Caco-2 (cell line): Measurements from ENCODE around the gene SLC22A6. TPM values are rescaled to one million over a fixed set of nuclear protein-coding genes. Genes with fewer than 3 reads are reported as not detected.

Source experiments
- BruUV-seq: library from RNA; stranded (reverse); fragments of 400-500 nt; replicated peaks from 2 replicates; lab custom pipeline; 2021; lab: Mats Ljungman, UMichigan
- CTCF ChIA-PET: fragments of 300-600 bp; sonication (Branson Sonifier 250); formaldehyde crosslinking; loops from one replicate; lab custom pipeline; 2022; ENCODE audit warnings: antibody characterized with exemption; lab: Charles Lee
- POLR2A ChIA-PET: fragments of 300-600 bp; sonication (Branson Sonifier 250); formaldehyde crosslinking; loops from one replicate; lab custom pipeline; 2022; ENCODE audit warnings: antibody characterized with exemption; lab: Charles Lee
- DNase-seq, 2 experiments: peaks; one replicate each; pipeline versions ENCODE4 v3.0.0 to v3.0.0-alpha.2; 2020 to 2022
- H3K27me3 ChIP-seq: replicated peaks from 2 replicates; pipeline ENCODE4 v1.6.0; 2011; ENCODE audit warnings: low read length; ENCODE audit not compliant: control insufficient read depth, insufficient read depth
- H3K36me3 ChIP-seq: 2 replicates; pipeline ENCODE4 v1.5.1; 2011; ENCODE audit warnings: low read length; ENCODE audit not compliant: control insufficient read depth, insufficient read depth
- H3K4me1 ChIP-seq: fragments of 250-450 bp; sonication (Bioruptor Pico); 2 replicates; pipeline ENCODE4 v1.5.1; 2020; ENCODE audit warnings: mild to moderate bottlenecking
- H3K4me3 ChIP-seq: 2 replicates; pipeline ENCODE4 v1.5.1; 2011; ENCODE audit warnings: low read depth, mild to moderate bottlenecking, control low read depth, low read length
- H3K9me3 ChIP-seq: fragments of 250-450 bp; sonication (Bioruptor Pico); 2 replicates; pipeline ENCODE4 v1.5.1; 2020; ENCODE audit warnings: mild to moderate bottlenecking, moderate library complexity
- H3K27ac Mint-ChIP-seq: one replicate; pipeline ENCODE4 v1.8.0; 2022; ENCODE audit warnings: mixed read lengths; ENCODE audit not compliant: unreplicated experiment
- H3K27me3 Mint-ChIP-seq: one replicate; pipeline ENCODE4 v1.8.0; 2022; ENCODE audit warnings: mixed read lengths; ENCODE audit not compliant: insufficient read depth, unreplicated experiment
- H3K36me3 Mint-ChIP-seq: one replicate; pipeline ENCODE4 v1.8.0; 2022; ENCODE audit warnings: mild to moderate bottlenecking, mixed read lengths; ENCODE audit not compliant: insufficient read depth, unreplicated experiment
- H3K4me1 Mint-ChIP-seq: one replicate; pipeline ENCODE4 v1.8.0; 2022; ENCODE audit warnings: low read depth, mixed read lengths; ENCODE audit not compliant: unreplicated experiment
- H3K4me3 Mint-ChIP-seq: one replicate; pipeline ENCODE4 v1.8.0; 2022; ENCODE audit warnings: mild to moderate bottlenecking, moderate library complexity, mixed read lengths; ENCODE audit not compliant: unreplicated experiment
- H3K9me3 Mint-ChIP-seq: one replicate; pipeline ENCODE4 v1.8.0; 2022; ENCODE audit warnings: mixed read lengths; ENCODE audit not compliant: unreplicated experiment
- CTCF ChIP-seq, 2 experiments: fragments of 200-600 bp in 1 of 2; IDR thresholded peaks; 1 replicate in 1 of 2; 2 replicates in 1 of 2; pipeline versions ENCODE4 v1.5.1 to v1.8.0; 2011 to 2022; ENCODE audit warnings: antibody characterized with exemption in 1 of 2, control low read depth in 1 of 2, inconsistent platforms in 1 of 2, low read depth in 1 of 2, low read length in 1 of 2, mild to moderate bottlenecking in 1 of 2, moderate library complexity in 1 of 2; ENCODE audit not compliant: insufficient read depth in 1 of 2, severe bottlenecking in 1 of 2, unreplicated experiment in 1 of 2
- intact Hi-C: fragments of 100-400 bp; cut with micrococcal nuclease; formaldehyde crosslinking; loops from one replicate; pipeline ENCODE4 v1.10.0; 2022; ENCODE audit not compliant: unreplicated experiment
- total RNA-seq: library from RNA; stranded (reverse); gene quantifications from 2 replicates; pipeline ENCODE4 v1.2.3, GENCODE V29; 2022

The SLC22A6 gene
- total RNA-seq, 1 experiment from 2014 or later = not detected

GRCh38 chr11:62996271-62996670 lies 11.5 kb upstream of the SLC22A6 start:
- intact Hi-C loops = loop anchor here (1.0 kb wide), 1 partner anchor 27 kb away; no protein-coding TSS in a partner anchor
- CTCF ChIA-PET = interaction anchor here (1.4 kb wide), 1 partner anchor 91 kb away, joined by 4 read pairs; no protein-coding TSS in a partner anchor
- no peak for DNase-seq
- BruUV-seq = no TSS peak
- Histone ChIP-seq H3K27me3 (no peaks in the 10 kb centered on the region), H3K36me3 (no peaks in the 10 kb centered on the region), H3K4me1 (no peaks in the 10 kb centered on the region), H3K9me3 (no peaks in the 10 kb centered on the region), H3K4me3 (no peak overlapping the region)
- TF ChIP-seq CTCF (IDR thresholded peaks at IDR 0.05; ENCODE audit: insufficient read depth in 1 of 2, low read depth in 1 of 2, low read length in 1 of 2, severe bottlenecking in 1 of 2, unreplicated experiment in 1 of 2) = no peak
- Mint-ChIP-seq H3K9me3 (no peaks in the 10 kb centered on the region), H3K27ac (no peak overlapping the region), H3K36me3 (no peaks in the 10 kb centered on the region), H3K4me1 (no peaks in the 10 kb centered on the region), H3K4me3 (no peak overlapping the region), H3K27me3 (peaks cover 5% of the 10 kb centered on the region)
- POLR2A ChIA-PET = no interaction called here

- DNase-seq = no peak
- Mint-ChIP-seq H3K36me3 (no peaks in the 10 kb centered on the region), H3K4me1 (no peaks in the 10 kb centered on the region), H3K9me3 (no peaks in the 10 kb centered on the region), H3K27ac (no peak overlapping the region), H3K27me3 (peaks cover 5% of the 10 kb centered on the region), H3K4me3 (no peak overlapping the region)
- CTCF ChIA-PET = interaction anchor here (0.7 kb wide), 1 partner anchor 52 kb away, joined by 3 read pairs; no protein-coding TSS in a partner anchor
- POLR2A ChIA-PET = no interaction called here
- H3K27me3 ChIP-seq = no peaks in the 10 kb centered on the region
- H3K9me3 ChIP-seq = no peaks in the 10 kb centered on the region
- intact Hi-C loops = no loop called here
- BruUV-seq = no TSS peak
- no peak overlapping the region for H3K4me3 ChIP-seq
- no peaks in the 10 kb centered on the region for H3K36me3 ChIP-seq
- TF ChIP-seq CTCF (IDR thresholded peaks at IDR 0.05; ENCODE audit: insufficient read depth in 1 of 2, low read depth in 1 of 2, low read length in 1 of 2, severe bottlenecking in 1 of 2, unreplicated experiment in 1 of 2) = no peak
- no peaks in the 10 kb centered on the region for H3K4me1 ChIP-seq
Measured at GRCh38 chr11:62994775-62995174, 10.0 kb upstream of the SLC22A6 start.

GRCh38 chr11:62988276-62988675 lies 3.5 kb upstream of the SLC22A6 start:
- ChIA-PET POLR2A (no interaction called here), CTCF (interaction anchor here (1.2 kb wide), 1 partner anchor 13 kb away, joined by 4 read pairs; no protein-coding TSS in a partner anchor)
- H3K4me3 Mint-ChIP-seq = no peak overlapping the region
- peaks cover 14% of the 10 kb centered on the region for H3K27me3 Mint-ChIP-seq
- H3K9me3 Mint-ChIP-seq = no peaks in the 10 kb centered on the region
- no peaks in the 10 kb centered on the region for H3K36me3 ChIP-seq
- H3K4me1 Mint-ChIP-seq = no peaks in the 10 kb centered on the region
- H3K36me3 Mint-ChIP-seq = no peaks in the 10 kb centered on the region
- no peaks in the 10 kb centered on the region for H3K27me3 ChIP-seq
- no peak overlapping the region for H3K27ac Mint-ChIP-seq
- no peaks in the 10 kb centered on the region for H3K9me3 ChIP-seq
- no peak for TF ChIP-seq CTCF (IDR thresholded peaks at IDR 0.05; ENCODE audit: insufficient read depth in 1 of 2, low read depth in 1 of 2, low read length in 1 of 2, severe bottlenecking in 1 of 2, unreplicated experiment in 1 of 2)
- no peak overlapping the region for H3K4me3 ChIP-seq
- H3K4me1 ChIP-seq = no peaks in the 10 kb centered on the region
- intact Hi-C loops = no loop called here
- no peak for DNase-seq
- BruUV-seq = no TSS peak
